Nephron progenitor cell (in vitro differentiated cells): ENCODE results near the gene SMCHD1.

ENCODE experiments used
- DNase-seq: peaks from one replicate; pipeline ENCODE4 v3.0.0; 2021
- H3K27ac Mint-ChIP-seq: 2 replicates; pipeline ENCODE4 v1.8.0; 2021; ENCODE audit warnings: mild to moderate bottlenecking, moderate library complexity, mixed read lengths
- H3K27me3 Mint-ChIP-seq: 2 replicates; pipeline ENCODE4 v1.8.0; 2021; ENCODE audit warnings: mild to moderate bottlenecking, low read depth, mixed read lengths; ENCODE audit not compliant: poor library complexity
- H3K36me3 Mint-ChIP-seq: 2 replicates; pipeline ENCODE4 v1.8.0; 2021; ENCODE audit warnings: low read depth, mixed read lengths
- H3K4me1 Mint-ChIP-seq: 2 replicates; pipeline ENCODE4 v1.8.0; 2021; ENCODE audit warnings: mixed read lengths
- H3K4me3 Mint-ChIP-seq: 2 replicates; pipeline ENCODE4 v1.8.0; 2021; ENCODE audit warnings: mild to moderate bottlenecking, moderate library complexity, mixed read lengths
- H3K9me3 Mint-ChIP-seq: 2 replicates; pipeline ENCODE4 v1.8.0; 2021; ENCODE audit warnings: mild to moderate bottlenecking, moderate library complexity, mixed read lengths
- CTCF ChIP-seq: fragments of 200-600 bp; sonication (generic); IDR thresholded peaks from 2 replicates; pipeline ENCODE4 v1.5.0; 2021; ENCODE audit warnings: antibody characterized with exemption

Gene SMCHD1

GRCh38 chr18:2655178-2655953 lies at the start of gene SMCHD1:
TSS of gene SMCHD1 (plus strand) at chr18:2655726. CDS start at chr18:2656076, 350 bp downstream.
- Mint-ChIP-seq H3K4me3 (peak within 1 kb of the TSS; percentile 96), H3K27ac (peak within 1 kb of the TSS; percentile 96), H3K36me3 (peaks cover 11% of the 10 kb centered on the region), H3K4me1 (peaks cover 28% of the 10 kb centered on the region), H3K27me3 (peaks cover 16% of the 10 kb centered on the region), H3K9me3 (peaks cover 7% of the 10 kb centered on the region)
- TF ChIP-seq CTCF = no peak
- peak; percentile 85 for DNase-seq

- DNase-seq = no peak
- no peak for TF ChIP-seq CTCF
- H3K4me1 Mint-ChIP-seq = no peaks in the 10 kb centered on the region
- H3K9me3 Mint-ChIP-seq = no peaks in the 10 kb centered on the region
- no peaks in the 10 kb centered on the region for H3K27me3 Mint-ChIP-seq
- no peak overlapping the region for H3K27ac Mint-ChIP-seq
- H3K4me3 Mint-ChIP-seq = no peak overlapping the region
- peaks cover 45% of the 10 kb centered on the region for H3K36me3 Mint-ChIP-seq
Measured at GRCh38 chr18:2606335-2606734, 49.2 kb upstream of the SMCHD1 start.

GRCh38 chr18:2609604-2610003 lies 45.9 kb upstream of the SMCHD1 start:
- DNase-seq = no peak
- Mint-ChIP-seq H3K4me3 (no peak overlapping the region), H3K4me1 (no peaks in the 10 kb centered on the region), H3K27ac (no peak overlapping the region), H3K9me3 (no peaks in the 10 kb centered on the region), H3K36me3 (peaks cover 61% of the 10 kb centered on the region), H3K27me3 (no peaks in the 10 kb centered on the region)
- TF ChIP-seq CTCF = no peak

GRCh38 chr18:2610549-2610948 lies 45.0 kb upstream of the SMCHD1 start:
- DNase-seq = no peak
- no peak for TF ChIP-seq CTCF
- no peak overlapping the region for H3K27ac Mint-ChIP-seq
- no peaks in the 10 kb centered on the region for H3K9me3 Mint-ChIP-seq
- no peak overlapping the region for H3K4me3 Mint-ChIP-seq
- H3K4me1 Mint-ChIP-seq = no peaks in the 10 kb centered on the region
- peaks cover 65% of the 10 kb centered on the region for H3K36me3 Mint-ChIP-seq
- no peaks in the 10 kb centered on the region for H3K27me3 Mint-ChIP-seq

- no peaks in the 10 kb centered on the region for H3K27me3 Mint-ChIP-seq
- no peak overlapping the region for H3K27ac Mint-ChIP-seq
- H3K36me3 Mint-ChIP-seq = peaks cover 68% of the 10 kb centered on the region
- no peak for TF ChIP-seq CTCF
- DNase-seq = no peak
- no peaks in the 10 kb centered on the region for H3K4me1 Mint-ChIP-seq
- no peak overlapping the region for H3K4me3 Mint-ChIP-seq
- H3K9me3 Mint-ChIP-seq = no peaks in the 10 kb centered on the region
Measured at GRCh38 chr18:2612996-2613395, 42.5 kb upstream of the SMCHD1 start.

GRCh38 chr18:2617401-2617998 lies 38.0 kb upstream of the SMCHD1 start:
- Mint-ChIP-seq H3K9me3 (no peaks in the 10 kb centered on the region), H3K27me3 (no peaks in the 10 kb centered on the region), H3K4me1 (no peaks in the 10 kb centered on the region), H3K27ac (peak overlapping the region; percentile 14), H3K4me3 (no peak overlapping the region), H3K36me3 (peaks cover 37% of the 10 kb centered on the region)
- TF ChIP-seq CTCF = no peak
- no peak for DNase-seq
